ENCODE measurements around the gene PLXNA2. TPM values are rescaled to one million over a fixed set of nuclear protein-coding genes. Genes with fewer than 3 reads are reported as not detected.

PLXNA2 gene
- total RNA-seq, 4 donors from 2014 or later: 19.8 to 41.6 (median 27.9) TPM

DNA sequence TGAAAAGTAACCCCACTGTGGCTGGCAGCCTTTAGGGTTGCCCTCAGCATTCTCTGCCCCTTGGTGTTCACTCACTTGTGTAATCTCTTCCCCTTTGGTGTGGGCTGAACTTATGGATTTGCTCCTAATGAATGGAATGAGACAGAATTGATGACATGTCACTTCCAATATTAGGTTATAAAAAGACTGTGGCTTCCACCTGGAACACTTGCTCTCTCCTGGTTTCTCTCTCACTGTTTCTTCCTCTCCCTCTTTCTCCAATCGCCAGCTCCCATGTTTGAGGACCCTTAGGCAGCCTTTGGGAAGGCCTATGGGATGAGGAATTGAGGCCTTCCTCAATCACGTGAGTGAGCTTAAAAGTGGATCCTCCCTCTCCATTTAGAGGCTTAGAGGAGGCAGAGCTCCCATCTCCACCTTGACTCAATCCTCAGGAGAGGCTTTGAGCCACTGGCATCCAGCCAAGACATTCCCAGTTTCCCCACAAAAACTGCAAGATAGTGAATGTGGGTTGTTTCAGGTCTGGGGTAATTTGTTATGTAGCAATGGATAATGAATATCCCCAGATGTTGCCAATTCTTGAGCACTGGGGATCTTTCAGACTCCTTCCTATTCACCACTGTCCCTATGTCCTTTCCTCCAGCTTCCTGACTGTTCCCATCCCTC, 237.8 kb downstream of the PLXNA2 start:
- no peaks in the 10 kb centered on the region for H3K36me3 ChIP-seq
- no peak overlapping the region for H3K4me3 ChIP-seq
- H3K27me3 ChIP-seq: no peaks in the 10 kb centered on the region
- 87% methylated on average over 2 of the region's 2 CpGs for WGBS
- no peak for DNase-seq (ENCODE audit: extremely low spot score)
- no peak overlapping the region for H3K27ac ChIP-seq (replicated peaks in 1 of 4)
- no peak for TF ChIP-seq CTCF (IDR thresholded peaks at IDR 0.05)
- no peak for TF ChIP-seq POLR2AphosphoS5 (IDR thresholded peaks at IDR 0.05)
- no peak for TF ChIP-seq POLR2A (IDR thresholded peaks at IDR 0.05; ENCODE audit: low read depth)
- TF ChIP-seq EP300 (IDR thresholded peaks at IDR 0.05): no peak
- intact Hi-C loops (cut with DNase I): no loop called here
- no peaks in the 10 kb centered on the region for H3K4me1 ChIP-seq
- peaks cover 0 to 3% (median 0%) of the 10 kb centered on the region in 4 donors for H3K9me3 ChIP-seq

DNA sequence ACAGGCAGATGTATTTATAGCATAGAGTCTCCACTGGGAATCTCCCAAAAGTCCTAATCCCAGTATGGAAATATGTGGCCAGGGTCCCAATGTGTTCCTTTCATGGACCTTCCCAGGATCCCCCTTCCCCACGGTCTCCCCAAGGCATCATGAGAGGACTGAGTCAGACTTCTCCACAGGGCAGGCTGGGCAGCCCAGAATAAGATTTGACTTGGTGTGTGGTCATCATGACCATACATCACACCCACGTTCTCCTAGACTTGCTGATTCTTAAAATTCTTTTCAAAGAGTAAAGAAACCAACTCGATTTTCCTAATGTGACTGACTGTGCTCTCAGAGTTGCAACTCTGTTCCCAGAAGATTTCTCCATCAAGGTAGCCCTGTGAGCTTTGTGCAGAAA, 239.3 kb downstream of the PLXNA2 start:
- no peak overlapping the region for H3K4me3 ChIP-seq
- intact Hi-C loops (cut with DNase I): no loop called here
- no peaks in the 10 kb centered on the region for H3K4me1 ChIP-seq
- H3K27ac ChIP-seq (replicated peaks in 1 of 4): no peak overlapping the region
- peaks cover 0 to 6% (median 0%) of the 10 kb centered on the region in 4 donors for H3K9me3 ChIP-seq
- no peaks in the 10 kb centered on the region for H3K27me3 ChIP-seq
- no peaks in the 10 kb centered on the region for H3K36me3 ChIP-seq
- TF ChIP-seq POLR2A (IDR thresholded peaks at IDR 0.05; ENCODE audit: low read depth) (no peak), POLR2AphosphoS5 (IDR thresholded peaks at IDR 0.05) (no peak), CTCF (IDR thresholded peaks at IDR 0.05) (no peak), EP300 (IDR thresholded peaks at IDR 0.05) (no peak)
- 74% methylated on average over 3 of the region's 3 CpGs for WGBS
- DNase-seq (ENCODE audit: extremely low spot score): no peak

GRCh38 chr1:208003241-208003640, 240.9 kb downstream of the PLXNA2 start:
- Histone ChIP-seq H3K27me3 (no peaks in the 10 kb centered on the region), H3K27ac (replicated peaks in 1 of 4) (no peak overlapping the region), H3K4me1 (no peaks in the 10 kb centered on the region), H3K4me3 (no peak overlapping the region), H3K9me3 (peaks cover 0 to 6% (median 0%) of the 10 kb centered on the region in 4 donors), H3K36me3 (no peaks in the 10 kb centered on the region)
- DNase-seq (ENCODE audit: extremely low spot score): no peak
- no peak for TF ChIP-seq POLR2A (IDR thresholded peaks at IDR 0.05; ENCODE audit: low read depth)
- no peak for TF ChIP-seq POLR2AphosphoS5 (IDR thresholded peaks at IDR 0.05)
- TF ChIP-seq EP300 (IDR thresholded peaks at IDR 0.05): no peak
- TF ChIP-seq CTCF (IDR thresholded peaks at IDR 0.05): no peak
- WGBS: 93% methylated on average over 4 of the region's 7 CpGs
- intact Hi-C loops (cut with DNase I): no loop called here

DNA sequence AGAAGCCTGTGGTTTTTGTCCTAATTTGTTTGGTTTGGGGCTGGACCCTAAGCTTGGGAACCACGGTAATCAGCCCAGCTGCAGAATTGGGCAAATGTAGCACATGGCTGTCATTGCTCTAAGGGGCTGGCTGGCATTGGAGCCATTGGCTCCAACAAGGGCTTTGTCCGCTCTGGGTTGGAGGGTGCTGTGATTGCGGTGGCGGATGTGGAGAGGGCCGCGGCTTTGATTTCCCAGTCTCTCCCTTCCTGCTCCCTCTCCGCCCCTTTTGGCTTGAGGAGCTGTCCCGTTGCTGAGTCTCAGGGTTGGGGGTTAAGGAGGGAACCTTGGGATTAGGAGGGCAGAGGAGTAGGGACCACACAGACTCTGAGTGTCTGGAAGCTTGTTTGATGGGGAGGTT, 241.5 kb downstream of the PLXNA2 start:
- H3K4me1 ChIP-seq: peaks cover 0 to 5% (median 5%) of the 10 kb centered on the region in 4 donors
- intact Hi-C loops (cut with DNase I): no loop called here
- WGBS: 86% methylated on average over 8 of the region's 8 CpGs
- TF ChIP-seq CTCF (IDR thresholded peaks at IDR 0.05): no peak
- no peak for TF ChIP-seq POLR2A (IDR thresholded peaks at IDR 0.05; ENCODE audit: low read depth)
- no peaks in the 10 kb centered on the region for H3K36me3 ChIP-seq
- H3K27ac ChIP-seq (replicated peaks in 1 of 4): no peak overlapping the region
- H3K27me3 ChIP-seq: no peaks in the 10 kb centered on the region
- H3K4me3 ChIP-seq: no peak overlapping the region
- DNase-seq (ENCODE audit: extremely low spot score): no peak
- H3K9me3 ChIP-seq: peaks cover 0 to 6% (median 0%) of the 10 kb centered on the region in 4 donors

DNA sequence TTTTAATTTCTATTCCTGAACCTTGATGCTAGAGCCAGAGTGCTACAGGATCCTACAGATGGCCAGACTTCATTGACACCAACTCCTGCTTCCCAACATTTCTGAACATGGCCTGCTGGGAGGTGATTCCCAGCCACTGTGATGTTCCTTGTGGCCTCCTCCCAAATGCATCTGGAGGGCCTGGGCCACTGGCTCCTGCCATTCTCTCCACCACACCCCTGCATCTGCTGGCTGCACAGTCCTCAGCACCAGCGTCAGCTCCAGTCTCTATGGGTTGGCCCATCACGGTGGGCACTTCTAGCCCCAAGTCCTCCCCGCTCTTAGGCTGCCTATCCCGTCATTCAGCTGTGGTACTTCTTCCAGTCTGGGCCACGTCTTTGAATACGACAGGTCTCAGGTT, 242.1 kb downstream of the PLXNA2 start:
- Histone ChIP-seq H3K27me3 (no peaks in the 10 kb centered on the region), H3K36me3 (no peaks in the 10 kb centered on the region), H3K4me1 (peaks cover 0 to 9% (median 7%) of the 10 kb centered on the region in 4 donors), H3K27ac (replicated peaks in 1 of 4) (no peak overlapping the region), H3K9me3 (peaks cover 0 to 6% (median 0%) of the 10 kb centered on the region in 4 donors), H3K4me3 (no peak overlapping the region)
- WGBS: 94% methylated on average over 3 of the region's 6 CpGs
- DNase-seq (ENCODE audit: extremely low spot score): no peak
- intact Hi-C loops (cut with DNase I): no loop called here
- no peak for TF ChIP-seq EP300 (IDR thresholded peaks at IDR 0.05)
- TF ChIP-seq POLR2AphosphoS5 (IDR thresholded peaks at IDR 0.05): no peak
- TF ChIP-seq POLR2A (IDR thresholded peaks at IDR 0.05; ENCODE audit: low read depth): no peak
- no peak for TF ChIP-seq CTCF (IDR thresholded peaks at IDR 0.05)
